HEK293 (cell line): ENCODE measurements around the gene ZNF217.

Experiments used
- CTCF ChIA-PET: fragments of 350-600 bp; formaldehyde crosslinking; extraction: SDS; loops from one replicate; lab custom pipeline; 2021; ENCODE audit warnings: antibody characterized with exemption; lab: Yijun Ruan, JAX
- POLR2A ChIA-PET: fragments of 300-600 bp; formaldehyde crosslinking; extraction: SDS; loops from one replicate; lab custom pipeline; 2020; ENCODE audit warnings: antibody characterized with exemption, inconsistent platforms; lab: Yijun Ruan, JAX
- H3K27ac ChIP-seq: fragments of 200-500 bp; sonication (Bioruptor generic); 2 replicates; pipeline ENCODE4 v1.5.1; 2014; ENCODE audit warnings: low read depth, low read length, control low read depth, inconsistent platforms; ENCODE audit errors: extremely low read depth
- H3K36me3 ChIP-seq, 2 experiments: fragments of 200-500 bp in 1 of 2; sonication (Bioruptor generic) in 1 of 2; 1 replicate in 1 of 2; 2 replicates in 1 of 2; pipeline ENCODE4 v1.5.1; 2014 to 2017; ENCODE audit warnings: inconsistent platforms in 2 of 2, low read length in 2 of 2; ENCODE audit not compliant: control insufficient read depth in 2 of 2, insufficient read depth in 1 of 2
- H3K4me1 ChIP-seq: fragments of 200-500 bp; sonication (Bioruptor generic); 2 replicates; pipeline ENCODE4 v1.5.1; 2014; ENCODE audit warnings: mild to moderate bottlenecking, low read length, inconsistent platforms; ENCODE audit not compliant: control insufficient read depth, insufficient read depth
- H3K4me3 ChIP-seq: 2 replicates; pipeline ENCODE4 v1.5.1; 2011; ENCODE audit warnings: low read depth, mild to moderate bottlenecking, control low read depth, low read length, moderate library complexity
- H3K9me3 ChIP-seq: fragments of 200-500 bp; sonication (Bioruptor generic); 2 replicates; pipeline ENCODE4 v1.5.1; 2014; ENCODE audit warnings: low read depth, low read length, inconsistent platforms; ENCODE audit not compliant: control insufficient read depth, insufficient read depth
- HOXA7 ChIP-seq: sonication (generic); formaldehyde crosslinking; IDR thresholded peaks from 2 replicates; pipeline ENCODE4 v1.8.1; 2022; ENCODE audit warnings: missing genetic modification reagents, borderline replicate concordance
- OVOL3 ChIP-seq: fragments of 450-650 bp; formaldehyde crosslinking; IDR thresholded peaks from 2 replicates; pipeline ENCODE4 v1.5.1; 2016; ENCODE audit warnings: missing biosample characterization, missing genetic modification characterization
- PRDM4 ChIP-seq: fragments of 450-650 bp; formaldehyde crosslinking; IDR thresholded peaks from 2 replicates; pipeline ENCODE4 v1.5.1; 2017; ENCODE audit warnings: missing biosample characterization, missing genetic modification characterization
- ZBTB1 ChIP-seq: fragments of 450-650 bp; formaldehyde crosslinking; IDR thresholded peaks from 2 replicates; pipeline ENCODE4 v1.5.1; 2016; ENCODE audit warnings: missing biosample characterization, missing genetic modification characterization
- ZFP3 ChIP-seq: fragments of 450-650 bp; formaldehyde crosslinking; IDR thresholded peaks from 2 replicates; pipeline ENCODE4 v1.5.1; 2016; ENCODE audit warnings: low read depth, missing biosample characterization, missing genetic modification characterization
- ZNF140 ChIP-seq: fragments of 450-650 bp; formaldehyde crosslinking; IDR thresholded peaks from 2 replicates; pipeline ENCODE4 v1.5.1; 2016; ENCODE audit warnings: missing biosample characterization, missing genetic modification characterization
- ZNF2 ChIP-seq: fragments of 450-650 bp; formaldehyde crosslinking; IDR thresholded peaks from 2 replicates; pipeline ENCODE4 v1.5.1; 2016; ENCODE audit warnings: missing biosample characterization, missing genetic modification characterization
- ZNF239 ChIP-seq: fragments of 450-650 bp; formaldehyde crosslinking; IDR thresholded peaks from 2 replicates; pipeline ENCODE4 v1.5.1; 2016; ENCODE audit warnings: missing biosample characterization, missing genetic modification characterization
- ZNF335 ChIP-seq: fragments of 450-650 bp; formaldehyde crosslinking; conservative IDR thresholded peaks from 2 replicates; pipeline ENCODE4 v1.5.1; 2016; ENCODE audit warnings: missing biosample characterization, missing genetic modification characterization
- ZNF416 ChIP-seq: fragments of 450-650 bp; formaldehyde crosslinking; IDR thresholded peaks from 2 replicates; pipeline ENCODE4 v1.5.1; 2016; ENCODE audit warnings: missing biosample characterization, missing genetic modification characterization
- ZNF518A ChIP-seq: fragments of 450-650 bp; formaldehyde crosslinking; conservative IDR thresholded peaks from 2 replicates; pipeline ENCODE4 v1.5.1; 2016; ENCODE audit warnings: low read depth, missing biosample characterization, missing genetic modification characterization
- ZNF560 ChIP-seq: fragments of 450-650 bp; formaldehyde crosslinking; IDR thresholded peaks from 2 replicates; pipeline ENCODE4 v1.5.1; 2017; ENCODE audit warnings: missing biosample characterization, missing genetic modification characterization, borderline replicate concordance
- ZNF585B ChIP-seq: fragments of 450-650 bp; formaldehyde crosslinking; IDR thresholded peaks from 2 replicates; pipeline ENCODE4 v1.5.1; 2016; ENCODE audit warnings: missing biosample characterization, missing genetic modification characterization
- ZNF707 ChIP-seq: fragments of 450-650 bp; formaldehyde crosslinking; IDR thresholded peaks from 2 replicates; pipeline ENCODE4 v1.5.1; 2016; ENCODE audit warnings: missing biosample characterization, missing genetic modification characterization
- ZSCAN4 ChIP-seq: fragments of 450-650 bp; formaldehyde crosslinking; IDR thresholded peaks from 2 replicates; pipeline ENCODE4 v1.5.1; 2017; ENCODE audit warnings: missing biosample characterization, missing genetic modification characterization

Gene ZNF217

DNA sequence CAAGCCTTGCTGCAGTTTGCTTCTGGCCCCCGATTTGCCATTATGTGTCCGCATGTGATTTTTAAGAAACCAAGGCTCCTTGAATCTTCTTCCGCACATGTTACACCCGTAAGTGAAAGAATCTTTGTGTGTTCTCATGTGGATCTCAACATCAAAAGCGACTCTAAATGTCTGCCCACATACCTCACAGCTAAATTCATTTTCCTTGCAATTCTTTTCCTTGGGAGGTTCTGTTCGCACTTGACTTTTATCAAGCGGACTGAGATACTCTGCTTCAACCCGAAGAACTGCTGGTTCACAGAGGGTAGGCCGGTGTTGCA, 11.4 kb downstream of the ZNF217 start:
- Histone ChIP-seq H3K9me3 (no peaks in the 10 kb centered on the region), H3K4me3 (no peak overlapping the region), H3K27ac (no peak overlapping the region), H3K36me3 (peaks cover 6 to 40% of the 10 kb centered on the region in 2 experiments; a peak in 2 of 3 replicates), H3K4me1 (peaks cover 9% of the 10 kb centered on the region; the same call in 1 of the 2 replicates)
- CTCF ChIA-PET: interaction anchor here (0.8 to 1.6 kb wide), 3 partner anchors 333 to 357 kb away, joined by 3 to 4 read pairs (median 4); no protein-coding TSS in a partner anchor
- TF ChIP-seq ZNF239 (tag by site-specific recombination) (no peak), PRDM4 (tag by site-specific recombination) (no peak), ZNF416 (tag by site-specific recombination) (no peak), ZNF560 (tag by site-specific recombination) (no peak)
- POLR2A ChIA-PET: no interaction called here

DNA sequence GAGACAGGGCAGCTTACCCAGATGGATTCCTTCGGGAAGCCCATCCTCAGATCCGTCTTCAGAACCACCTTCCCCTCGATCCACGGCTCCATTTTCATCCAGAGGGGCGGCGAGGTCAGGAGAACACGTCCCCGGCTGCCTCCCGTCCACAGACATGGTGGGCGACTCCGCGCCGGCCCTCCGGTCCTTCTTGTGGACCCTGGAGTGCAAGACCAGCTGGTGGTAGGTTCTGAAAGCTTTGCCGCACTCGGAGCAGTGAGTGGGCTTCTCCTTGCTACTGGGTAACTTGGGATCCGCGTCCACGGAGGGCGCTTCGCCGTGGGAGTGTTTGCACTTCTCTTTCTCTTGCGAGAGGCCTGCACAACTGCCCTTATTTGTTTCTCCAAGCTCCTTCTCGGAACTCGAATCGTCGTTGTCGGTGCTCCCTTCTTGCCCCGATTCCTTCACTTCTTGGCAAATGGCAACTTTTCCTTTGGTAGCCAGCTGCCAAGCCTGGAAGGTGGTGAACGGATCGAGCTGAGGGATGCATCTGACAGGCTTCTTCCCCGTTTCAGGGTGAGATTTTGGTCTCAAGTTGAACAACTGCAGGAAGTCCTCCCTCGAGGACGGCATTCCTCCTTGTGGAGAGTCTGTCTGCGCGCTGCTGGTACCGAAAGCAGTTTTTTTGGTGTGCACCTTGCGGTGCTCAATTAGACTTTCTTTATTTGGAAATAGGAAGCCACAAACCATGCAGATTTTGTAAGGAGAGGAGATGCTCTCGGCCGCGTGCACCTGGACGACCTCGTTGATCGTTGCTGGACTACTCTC, 12.0 kb downstream of the ZNF217 start:
- Histone ChIP-seq H3K4me3 (no peak overlapping the region), H3K4me1 (peaks cover 7% of the 10 kb centered on the region; the same call in 1 of the 2 replicates), H3K9me3 (no peaks in the 10 kb centered on the region)
- TF ChIP-seq HOXA7 (CRISPR knock-in tag): no peak
- no peak for TF ChIP-seq ZNF518A (tag by site-specific recombination)
- no peak for TF ChIP-seq ZBTB1 (tag by site-specific recombination)
- no peak for TF ChIP-seq ZSCAN4 (tag by site-specific recombination)
- TF ChIP-seq ZFP3 (tag by site-specific recombination): no peak
- TF ChIP-seq ZNF585B (tag by site-specific recombination): no peak
- TF ChIP-seq ZNF140 (tag by site-specific recombination): no peak
- no peak for TF ChIP-seq ZNF2 (tag by site-specific recombination)
- TF ChIP-seq ZNF707: no peak
- TF ChIP-seq ZNF335 (tag by site-specific recombination): no peak
- no peak for TF ChIP-seq OVOL3 (tag by site-specific recombination)
- TF ChIP-seq, all 188 proteins: peak for 0
- ChIA-PET POLR2A (no interaction called here), CTCF (interaction anchor here (0.7 to 1.6 kb wide), 3 partner anchors 284 to 359 kb away, joined by 3 to 4 read pairs (median 3); no protein-coding TSS in a partner anchor)
- no peak overlapping the region for H3K27ac ChIP-seq
- peaks cover 6 to 46% of the 10 kb centered on the region in 2 experiments; a peak in 2 of 3 replicates for H3K36me3 ChIP-seq
